ENCODE results near the gene UNKL.
"Not testable (repeated sequence)": the region's sequence is repeated elsewhere in the genome, so short reads cannot be mapped to it uniquely, and the experiment has no call there.

UNKL gene

GRCh38 chr16:1450218-1450617, 35.7 kb upstream of the UNKL start:
- H3K4me1 Mint-ChIP-seq (ENCODE audit: low read depth), result no peaks in the 10 kb centered on the region
- no peak overlapping the region for H3K27ac Mint-ChIP-seq
- H3K4me3 Mint-ChIP-seq, result no peak overlapping the region
- H3K9me3 Mint-ChIP-seq (ENCODE audit: low read depth), result no peaks in the 10 kb centered on the region
- H3K36me3 Mint-ChIP-seq, result peaks cover 2% of the 10 kb centered on the region
- H3K27me3 Mint-ChIP-seq, result no peaks in the 10 kb centered on the region

GRCh38 chr16:1449201-1449788, 34.8 kb upstream of the UNKL start:
- H3K27ac Mint-ChIP-seq, result no peak overlapping the region
- H3K36me3 Mint-ChIP-seq, result peaks cover 2% of the 10 kb centered on the region
- no peaks in the 10 kb centered on the region for H3K9me3 Mint-ChIP-seq (ENCODE audit: low read depth)
- H3K4me1 Mint-ChIP-seq (ENCODE audit: low read depth), result no peaks in the 10 kb centered on the region
- H3K27me3 Mint-ChIP-seq, result no peaks in the 10 kb centered on the region
- H3K4me3 Mint-ChIP-seq, result no peak overlapping the region

GRCh38 chr16:1448536-1449116, 34.1 kb upstream of the UNKL start:
- Mint-ChIP-seq H3K27me3 (no peaks in the 10 kb centered on the region), H3K4me3 (no peak overlapping the region), H3K36me3 (peaks cover 2% of the 10 kb centered on the region), H3K9me3 (ENCODE audit: low read depth) (no peaks in the 10 kb centered on the region), H3K4me1 (ENCODE audit: low read depth) (no peaks in the 10 kb centered on the region), H3K27ac (no peak overlapping the region)

GRCh38 chr16:1447965-1448364, 33.5 kb upstream of the UNKL start:
- no peak overlapping the region for H3K4me3 Mint-ChIP-seq
- peaks cover 2% of the 10 kb centered on the region for H3K36me3 Mint-ChIP-seq
- H3K9me3 Mint-ChIP-seq (ENCODE audit: low read depth), result no peaks in the 10 kb centered on the region
- no peak overlapping the region for H3K27ac Mint-ChIP-seq
- no peaks in the 10 kb centered on the region for H3K27me3 Mint-ChIP-seq
- no peaks in the 10 kb centered on the region for H3K4me1 Mint-ChIP-seq (ENCODE audit: low read depth)

DNA sequence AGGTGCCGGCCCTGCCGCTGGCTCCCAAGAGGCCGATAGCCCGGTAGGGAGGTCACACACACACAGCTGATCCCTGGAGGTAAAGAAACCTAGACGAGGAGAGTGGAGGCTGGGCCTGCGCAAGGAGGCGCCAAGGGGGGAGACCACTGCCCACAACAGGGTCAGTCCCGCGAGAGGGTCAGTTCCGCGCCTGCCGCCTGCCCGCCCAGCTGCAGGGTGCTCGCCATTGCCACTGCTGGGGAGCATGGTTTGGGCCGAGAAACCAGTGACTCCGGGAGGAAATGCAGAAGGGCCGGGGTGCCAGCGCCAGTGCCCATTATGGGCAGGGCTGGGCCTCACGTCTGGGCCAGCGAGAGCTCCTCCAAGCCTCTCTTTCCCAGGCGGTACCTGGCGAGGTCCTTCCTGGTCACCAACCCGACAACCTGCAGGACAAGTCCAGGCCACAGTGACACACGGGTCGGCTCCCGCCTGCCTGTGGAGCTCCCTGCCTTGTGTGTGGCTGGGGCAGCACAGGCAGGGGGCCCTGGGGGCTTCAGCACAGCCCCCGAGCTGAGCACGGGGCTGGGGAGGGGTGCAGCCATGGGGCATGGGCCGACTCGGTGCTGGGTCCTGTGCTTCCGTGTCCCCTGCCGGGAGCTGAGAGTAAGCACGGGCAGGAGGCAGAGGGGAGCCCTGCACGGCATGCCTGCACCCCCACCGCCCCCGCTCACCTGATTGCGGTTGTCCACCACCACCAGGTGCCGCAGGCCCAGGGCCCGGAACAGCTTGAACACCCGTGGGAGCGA, 32.0 kb upstream of the UNKL start:
- H3K4me1 Mint-ChIP-seq (ENCODE audit: low read depth), result no peaks in the 10 kb centered on the region
- H3K9me3 Mint-ChIP-seq (ENCODE audit: low read depth), result no peaks in the 10 kb centered on the region
- H3K4me3 Mint-ChIP-seq, result no peak overlapping the region
- H3K27me3 Mint-ChIP-seq, result no peaks in the 10 kb centered on the region
- H3K27ac Mint-ChIP-seq, result no peak overlapping the region
- peaks cover 2% of the 10 kb centered on the region for H3K36me3 Mint-ChIP-seq

DNA sequence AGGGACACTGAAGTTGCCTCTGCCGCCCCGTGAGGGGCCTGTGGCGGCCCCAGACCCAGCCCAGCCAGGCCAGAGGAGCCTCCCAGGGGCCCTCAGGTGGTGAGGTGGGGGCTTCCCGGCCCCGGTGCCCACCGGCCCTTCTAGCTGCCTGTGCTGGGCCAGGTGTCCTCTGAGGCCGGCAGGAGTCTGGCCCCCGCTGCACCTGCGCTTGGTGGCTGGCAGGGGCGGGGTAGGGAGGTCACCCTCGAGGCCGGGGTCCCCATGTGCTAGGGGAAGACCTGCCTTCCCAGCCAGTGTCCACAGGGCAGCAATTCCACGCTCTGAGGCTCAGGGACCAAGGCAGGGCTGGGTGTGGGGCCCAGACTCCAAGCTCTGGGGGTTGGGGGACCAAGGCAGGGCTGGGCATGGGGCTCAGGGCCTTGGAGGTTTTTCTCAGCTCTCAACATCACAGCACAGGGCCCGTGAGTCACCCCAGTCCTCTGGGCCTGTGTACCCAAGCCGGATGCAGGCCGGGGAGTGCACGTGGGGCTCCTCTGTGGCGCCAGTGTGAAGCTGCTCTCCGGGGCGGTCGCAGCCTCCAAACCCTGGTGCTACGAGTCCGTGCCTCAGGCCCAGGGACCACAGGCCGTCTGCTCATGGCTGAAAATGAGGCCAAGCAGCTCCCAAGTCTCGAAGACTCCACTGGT, 31.2 kb upstream of the UNKL start:
- no peak overlapping the region for H3K4me3 Mint-ChIP-seq
- H3K4me1 Mint-ChIP-seq (ENCODE audit: low read depth), result no peaks in the 10 kb centered on the region
- H3K36me3 Mint-ChIP-seq, result no peaks in the 10 kb centered on the region
- H3K27me3 Mint-ChIP-seq, result no peaks in the 10 kb centered on the region
- H3K27ac Mint-ChIP-seq, result no peak overlapping the region
- H3K9me3 Mint-ChIP-seq (ENCODE audit: low read depth), result no peaks in the 10 kb centered on the region

GRCh38 chr16:1444730-1445517, 30.4 kb upstream of the UNKL start:
- Mint-ChIP-seq H3K36me3 (no peaks in the 10 kb centered on the region), H3K27ac (no peak overlapping the region), H3K4me3 (no peak overlapping the region), H3K9me3 (ENCODE audit: low read depth) (no peaks in the 10 kb centered on the region), H3K4me1 (ENCODE audit: low read depth) (no peaks in the 10 kb centered on the region), H3K27me3 (no peaks in the 10 kb centered on the region)

DNA sequence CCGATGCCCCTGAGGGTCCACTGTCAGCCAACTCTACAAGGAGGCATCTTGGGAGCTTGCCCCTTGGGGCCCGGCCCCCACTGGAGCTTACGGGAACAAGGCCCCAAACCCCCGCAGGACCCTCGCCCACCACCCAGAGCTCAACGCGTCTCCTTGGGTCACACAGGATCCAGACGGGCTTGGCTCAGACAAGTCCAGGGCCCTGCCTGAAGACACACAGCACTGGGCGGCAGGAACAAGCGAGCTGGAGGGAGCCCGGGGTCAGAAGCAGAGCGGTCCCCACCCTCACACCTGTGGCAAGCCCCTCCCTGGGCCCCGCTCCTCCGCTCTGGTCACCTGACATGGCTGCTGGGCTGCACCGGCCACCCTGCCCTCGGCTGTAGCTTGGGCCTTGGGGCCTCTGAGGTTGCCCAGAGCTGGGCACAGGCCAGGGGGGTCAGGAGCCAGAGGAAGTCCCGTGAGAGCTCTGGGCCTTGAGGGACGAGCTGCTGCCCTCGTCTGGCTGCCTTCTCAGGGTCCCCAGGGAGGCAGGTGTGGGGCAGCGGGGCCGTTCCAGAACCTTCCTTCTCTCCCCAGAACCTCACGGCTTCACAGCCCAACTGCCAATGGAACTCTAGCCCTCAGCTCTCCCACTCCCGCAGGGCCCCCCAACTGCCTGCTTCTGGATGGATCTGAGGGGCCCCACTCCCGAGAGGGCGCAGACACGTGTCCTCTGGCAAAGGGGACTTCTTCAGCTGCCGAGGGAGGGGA, 29.7 kb upstream of the UNKL start, which contains the start of gene CCDC154:
CCDC154 (minus strand) TSS at position 577 of the 750 bp plus-strand sequence; CDS start at position 343, 234 bp downstream.
- Mint-ChIP-seq H3K36me3 (no peaks in the 10 kb centered on the region), H3K4me3 (no peak within 1 kb of the TSS)

DNA sequence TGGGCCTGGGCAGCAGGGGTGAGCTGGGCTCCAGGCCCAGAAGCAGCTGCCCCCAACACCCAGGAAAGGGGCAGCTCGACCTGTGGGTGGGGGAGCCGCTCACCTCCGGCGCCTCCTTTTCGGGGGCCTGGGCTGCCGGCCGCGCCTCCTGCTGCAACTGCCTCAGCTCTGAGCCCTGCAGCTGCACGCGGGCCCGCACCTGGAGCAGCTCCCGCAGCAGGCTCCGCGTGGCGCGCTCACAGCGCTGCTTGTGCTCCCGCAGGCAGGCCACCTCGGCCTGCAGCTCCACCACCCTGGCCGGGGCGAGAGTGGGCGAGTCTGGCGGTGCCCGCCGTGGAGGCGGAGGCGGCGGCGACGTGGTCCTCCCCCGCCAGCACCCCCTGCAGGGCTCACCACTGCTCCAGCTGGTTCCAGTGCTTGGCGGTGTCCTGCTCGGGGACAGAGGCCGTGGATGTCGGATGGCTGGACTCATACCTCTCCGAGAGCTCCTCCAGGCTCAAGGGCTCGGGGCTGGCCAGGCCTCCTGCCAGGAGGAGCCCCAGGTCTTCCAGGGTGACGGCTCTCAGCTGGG, 29.0 kb upstream of the UNKL start:
- no peak overlapping the region for H3K27ac Mint-ChIP-seq
- H3K4me1 Mint-ChIP-seq (ENCODE audit: low read depth), result no peaks in the 10 kb centered on the region
- H3K27me3 Mint-ChIP-seq, result no peaks in the 10 kb centered on the region
- H3K4me3 Mint-ChIP-seq, result no peak overlapping the region
- H3K9me3 Mint-ChIP-seq (ENCODE audit: low read depth), result no peaks in the 10 kb centered on the region
- H3K36me3 Mint-ChIP-seq, result no peaks in the 10 kb centered on the region

More for the DNA sequence above, 29.7 kb upstream of the UNKL start, which contains the start of gene CCDC154:
- Mint-ChIP-seq H3K4me1 (ENCODE audit: low read depth) (no peaks in the 10 kb centered on the region), H3K27me3 (no peaks in the 10 kb centered on the region), H3K9me3 (ENCODE audit: low read depth) (no peaks in the 10 kb centered on the region), H3K27ac (no peak within 1 kb of the TSS)

DNA sequence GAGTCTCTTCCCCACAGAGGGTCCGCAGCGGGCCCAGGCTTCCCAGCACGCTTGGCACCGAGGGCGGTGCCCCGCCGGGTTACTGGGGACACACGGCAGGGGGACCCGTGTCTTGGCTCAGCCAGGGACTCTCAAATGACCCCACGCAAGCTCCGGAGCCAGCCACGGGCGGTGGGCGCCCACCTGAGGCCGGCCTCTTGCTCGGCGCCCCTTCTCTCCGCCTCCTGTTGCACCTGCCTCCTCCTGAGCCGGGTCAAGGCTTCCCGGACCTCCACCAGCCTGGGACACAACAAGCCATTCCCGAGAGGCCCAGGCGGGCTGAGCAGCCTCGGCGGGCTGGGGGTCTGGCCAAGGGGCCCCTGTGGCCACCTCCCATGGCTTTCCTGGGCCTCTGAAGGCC, 28.2 kb upstream of the UNKL start:
- Mint-ChIP-seq H3K9me3 (ENCODE audit: low read depth) (no peaks in the 10 kb centered on the region), H3K4me3 (no peak overlapping the region), H3K36me3 (no peaks in the 10 kb centered on the region), H3K27me3 (no peaks in the 10 kb centered on the region), H3K4me1 (ENCODE audit: low read depth) (no peaks in the 10 kb centered on the region), H3K27ac (no peak overlapping the region)

DNA sequence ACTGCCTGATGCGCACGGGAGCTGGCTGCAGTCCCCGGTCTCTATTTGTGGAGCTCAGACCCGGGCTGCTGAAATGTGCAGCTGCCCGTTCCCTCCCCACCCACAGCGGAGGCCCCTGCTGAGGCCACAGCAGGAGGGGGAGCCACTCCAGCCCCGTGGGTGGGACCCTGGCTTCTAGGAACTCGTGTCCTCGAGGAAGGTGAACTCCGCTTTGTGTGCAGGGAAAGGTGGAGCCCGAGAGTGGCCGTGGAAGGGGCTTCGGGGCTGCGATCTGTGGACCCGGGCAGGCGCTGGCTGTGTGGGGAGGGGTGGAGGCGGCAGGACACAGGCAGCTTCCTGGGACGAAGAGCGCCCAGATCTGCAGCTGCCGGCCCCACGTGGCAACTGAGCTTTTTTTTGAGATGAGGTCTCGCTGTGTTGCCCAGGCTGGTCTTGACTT, 26.9 kb upstream of the UNKL start:
- Mint-ChIP-seq H3K27ac (no peak overlapping the region), H3K4me1 (ENCODE audit: low read depth) (no peaks in the 10 kb centered on the region), H3K4me3 (no peak overlapping the region), H3K36me3 (no peaks in the 10 kb centered on the region), H3K27me3 (no peaks in the 10 kb centered on the region), H3K9me3 (ENCODE audit: low read depth) (no peaks in the 10 kb centered on the region)

GRCh38 chr16:1439699-1440074, 25.2 kb upstream of the UNKL start:
- not testable (repeated sequence) for H3K27me3 Mint-ChIP-seq; H3K27ac Mint-ChIP-seq; H3K4me1 Mint-ChIP-seq (ENCODE audit: low read depth); H3K9me3 Mint-ChIP-seq (ENCODE audit: low read depth); H3K36me3 Mint-ChIP-seq; H3K4me3 Mint-ChIP-seq

DNA sequence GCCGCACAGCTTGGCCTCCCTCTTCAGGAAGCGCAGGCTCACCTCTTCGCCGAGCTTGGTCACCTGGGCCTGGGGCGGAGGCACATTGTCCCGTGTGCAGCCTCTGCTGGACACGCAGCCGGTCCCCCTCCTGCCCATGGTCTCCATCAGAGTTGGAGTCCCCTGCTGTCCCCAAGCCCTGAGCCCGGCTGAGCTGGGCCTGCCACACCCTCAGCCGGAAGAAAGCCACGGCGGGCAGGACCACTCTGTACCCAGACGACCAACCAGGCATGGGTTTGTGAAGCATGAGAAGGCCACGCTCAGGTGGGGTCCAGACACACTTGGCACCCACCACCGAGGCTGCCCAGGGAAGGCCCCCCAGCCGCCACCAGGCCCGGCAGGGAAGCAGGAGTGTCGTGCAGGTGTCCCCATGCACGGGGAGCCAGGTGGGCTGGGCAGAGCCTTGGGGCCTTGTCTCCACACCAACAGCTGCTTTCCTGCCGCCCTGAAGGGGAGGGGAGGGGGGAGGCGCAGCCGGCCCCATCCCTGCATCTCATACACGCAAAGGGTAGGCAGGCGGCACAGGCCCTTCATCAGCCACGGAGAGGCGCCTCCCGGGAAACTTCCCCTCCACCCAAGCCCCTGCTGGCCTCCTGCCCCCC, 24.7 kb upstream of the UNKL start:
- Mint-ChIP-seq H3K4me3 (no peak overlapping the region), H3K4me1 (ENCODE audit: low read depth) (no peaks in the 10 kb centered on the region), H3K36me3 (no peaks in the 10 kb centered on the region), H3K27ac (no peak overlapping the region), H3K9me3 (ENCODE audit: low read depth) (no peaks in the 10 kb centered on the region), H3K27me3 (no peaks in the 10 kb centered on the region)

All from activated naive CD8-positive, alpha-beta T cell (primary cell).